ENCODE results near the gene SEZ6L2. TPM values are rescaled to one million over a fixed set of nuclear protein-coding genes. Genes with fewer than 3 reads are reported as not detected.

The SEZ6L2 gene
- total RNA-seq, 1 experiment from 2014 or later: 68.9 TPM

GRCh38 chr16:29905668-29906067 is 6.3 kb upstream of the SEZ6L2 start:
- no peak overlapping the region for H3K4me3 Mint-ChIP-seq (ENCODE audit: low read depth, unreplicated experiment)
- no peaks in the 10 kb centered on the region for H3K9me3 Mint-ChIP-seq (ENCODE audit: low read depth, unreplicated experiment)
- H3K27ac Mint-ChIP-seq (ENCODE audit: unreplicated experiment): no peak overlapping the region
- H3K4me1 Mint-ChIP-seq (ENCODE audit: low read depth, unreplicated experiment): peaks cover 15% of the 10 kb centered on the region
- DNase-seq: no peak
- H3K36me3 Mint-ChIP-seq (ENCODE audit: insufficient read depth, unreplicated experiment): peaks cover 82% of the 10 kb centered on the region
- TF ChIP-seq, protein P1, sequence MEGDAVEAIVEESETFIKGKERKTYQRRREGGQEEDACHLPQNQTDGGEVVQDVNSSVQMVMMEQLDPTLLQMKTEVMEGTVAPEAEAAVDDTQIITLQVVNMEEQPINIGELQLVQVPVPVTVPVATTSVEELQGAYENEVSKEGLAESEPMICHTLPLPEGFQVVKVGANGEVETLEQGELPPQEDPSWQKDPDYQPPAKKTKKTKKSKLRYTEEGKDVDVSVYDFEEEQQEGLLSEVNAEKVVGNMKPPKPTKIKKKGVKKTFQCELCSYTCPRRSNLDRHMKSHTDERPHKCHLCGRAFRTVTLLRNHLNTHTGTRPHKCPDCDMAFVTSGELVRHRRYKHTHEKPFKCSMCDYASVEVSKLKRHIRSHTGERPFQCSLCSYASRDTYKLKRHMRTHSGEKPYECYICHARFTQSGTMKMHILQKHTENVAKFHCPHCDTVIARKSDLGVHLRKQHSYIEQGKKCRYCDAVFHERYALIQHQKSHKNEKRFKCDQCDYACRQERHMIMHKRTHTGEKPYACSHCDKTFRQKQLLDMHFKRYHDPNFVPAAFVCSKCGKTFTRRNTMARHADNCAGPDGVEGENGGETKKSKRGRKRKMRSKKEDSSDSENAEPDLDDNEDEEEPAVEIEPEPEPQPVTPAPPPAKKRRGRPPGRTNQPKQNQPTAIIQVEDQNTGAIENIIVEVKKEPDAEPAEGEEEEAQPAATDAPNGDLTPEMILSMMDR (IDR thresholded peaks at IDR 0.05; ENCODE audit: unreplicated experiment): no peak
- H3K27me3 Mint-ChIP-seq (ENCODE audit: unreplicated experiment): no peaks in the 10 kb centered on the region
- BruUV-seq (replicated peaks): no TSS peak
- CTCF ChIA-PET: no interaction called here
- intact Hi-C loops (cut with micrococcal nuclease; ENCODE audit: unreplicated experiment): loop anchor here (10.0 kb wide), 1 partner anchor 81 kb away; the partner anchor contains the start of gene MVP

- intact Hi-C loops (cut with micrococcal nuclease; ENCODE audit: unreplicated experiment): loop anchor here (10.0 kb wide), 1 partner anchor 80 kb away; the partner anchor contains the start of gene MVP
- TF ChIP-seq, protein P1 (IDR thresholded peaks at IDR 0.05; ENCODE audit: unreplicated experiment): no peak
- CTCF ChIA-PET: no interaction called here
- no peaks in the 10 kb centered on the region for H3K27me3 Mint-ChIP-seq (ENCODE audit: unreplicated experiment)
- H3K9me3 Mint-ChIP-seq (ENCODE audit: low read depth, unreplicated experiment): no peaks in the 10 kb centered on the region
- peaks cover 81% of the 10 kb centered on the region for H3K36me3 Mint-ChIP-seq (ENCODE audit: insufficient read depth, unreplicated experiment)
- H3K27ac Mint-ChIP-seq (ENCODE audit: unreplicated experiment): no peak overlapping the region
- BruUV-seq (replicated peaks): no TSS peak
- H3K4me3 Mint-ChIP-seq (ENCODE audit: low read depth, unreplicated experiment): no peak overlapping the region
- H3K4me1 Mint-ChIP-seq (ENCODE audit: low read depth, unreplicated experiment): peaks cover 15% of the 10 kb centered on the region
- no peak for DNase-seq
Observed at GRCh38 chr16:29904947-29905346, 5.6 kb upstream of the SEZ6L2 start.

DNA sequence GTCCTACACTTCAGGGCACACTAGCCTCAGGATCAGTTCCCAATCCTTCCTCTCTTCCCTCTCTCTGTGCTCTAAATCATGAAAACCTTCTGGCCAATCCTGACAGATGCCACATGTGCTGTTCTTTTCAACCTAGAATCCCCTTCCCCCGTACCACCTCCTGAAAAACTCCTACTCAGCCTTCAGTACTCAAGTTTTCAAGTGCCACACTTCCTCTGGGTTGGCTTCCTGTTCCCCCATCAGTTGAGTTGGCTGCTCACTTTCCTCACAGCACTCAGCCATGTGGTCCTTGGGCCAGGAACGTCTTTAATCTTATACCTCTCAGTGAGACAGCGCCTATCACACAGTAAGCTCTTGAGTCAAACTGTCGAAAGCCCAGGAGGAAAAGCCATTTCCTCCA is 4.2 kb upstream of the SEZ6L2 start:
- intact Hi-C loops (cut with micrococcal nuclease; ENCODE audit: unreplicated experiment): loop anchor here (10.0 kb wide), 1 partner anchor 79 kb away; the partner anchor contains the start of gene MVP
- TF ChIP-seq, protein P1 (IDR thresholded peaks at IDR 0.05; ENCODE audit: unreplicated experiment): no peak
- peak overlapping the region; percentile 3 for H3K27ac Mint-ChIP-seq (ENCODE audit: unreplicated experiment)
- H3K4me1 Mint-ChIP-seq (ENCODE audit: low read depth, unreplicated experiment): peaks cover 20% of the 10 kb centered on the region
- peaks cover 82% of the 10 kb centered on the region for H3K36me3 Mint-ChIP-seq (ENCODE audit: insufficient read depth, unreplicated experiment)
- H3K9me3 Mint-ChIP-seq (ENCODE audit: low read depth, unreplicated experiment): no peaks in the 10 kb centered on the region
- DNase-seq: no peak
- TSS peak; percentile 70 for BruUV-seq (replicated peaks)
- peak overlapping the region; percentile 21 for H3K4me3 Mint-ChIP-seq (ENCODE audit: low read depth, unreplicated experiment)
- no peaks in the 10 kb centered on the region for H3K27me3 Mint-ChIP-seq (ENCODE audit: unreplicated experiment)
- CTCF ChIA-PET: no interaction called here

- Mint-ChIP-seq H3K9me3 (ENCODE audit: low read depth, unreplicated experiment) (no peaks in the 10 kb centered on the region), H3K27me3 (ENCODE audit: unreplicated experiment) (no peaks in the 10 kb centered on the region), H3K4me3 (ENCODE audit: low read depth, unreplicated experiment) (peak overlapping the region; percentile 89), H3K36me3 (ENCODE audit: insufficient read depth, unreplicated experiment) (peaks cover 67% of the 10 kb centered on the region), H3K4me1 (ENCODE audit: low read depth, unreplicated experiment) (peaks cover 24% of the 10 kb centered on the region), H3K27ac (ENCODE audit: unreplicated experiment) (peak overlapping the region; percentile 61)
- DNase-seq: no peak
- TF ChIP-seq, protein P1 (IDR thresholded peaks at IDR 0.05; ENCODE audit: unreplicated experiment): no peak
- intact Hi-C loops (cut with micrococcal nuclease; ENCODE audit: unreplicated experiment): loop anchor here (2.0 to 10.0 kb wide), 2 partner anchors 13 to 77 kb away; partner anchors contain the start of gene MVP
- CTCF ChIA-PET: interaction anchor here (0.6 to 2.6 kb wide), 6 partner anchors 9 to 740 kb away, joined by 3 to 13 read pairs (median 4); partner anchors contain the start of gene TMEM219
- BruUV-seq (replicated peaks): no TSS peak
Observed at GRCh38 chr16:29901607-29901945, 2.2 kb upstream of the SEZ6L2 start.

Data from Calu3 (cell line).